Urothelium cell line (cell line): Measurements from ENCODE around the gene SRGAP1.
"Not testable (repeated sequence)": the region's sequence is repeated elsewhere in the genome, so short reads cannot be mapped to it uniquely, and the experiment has no call there.

Source experiments
- DNase-seq: peaks from one replicate; pipeline ENCODE4 v3.0.0; 2011; ENCODE audit warnings: low spot score, mixed read lengths
- FAIRE-seq: peaks from 2 replicates; lab custom pipeline; 2011; peaks lifted over from hg19 to GRCh38; lab: Jason Lieb, UNC

Gene SRGAP1

DNA sequence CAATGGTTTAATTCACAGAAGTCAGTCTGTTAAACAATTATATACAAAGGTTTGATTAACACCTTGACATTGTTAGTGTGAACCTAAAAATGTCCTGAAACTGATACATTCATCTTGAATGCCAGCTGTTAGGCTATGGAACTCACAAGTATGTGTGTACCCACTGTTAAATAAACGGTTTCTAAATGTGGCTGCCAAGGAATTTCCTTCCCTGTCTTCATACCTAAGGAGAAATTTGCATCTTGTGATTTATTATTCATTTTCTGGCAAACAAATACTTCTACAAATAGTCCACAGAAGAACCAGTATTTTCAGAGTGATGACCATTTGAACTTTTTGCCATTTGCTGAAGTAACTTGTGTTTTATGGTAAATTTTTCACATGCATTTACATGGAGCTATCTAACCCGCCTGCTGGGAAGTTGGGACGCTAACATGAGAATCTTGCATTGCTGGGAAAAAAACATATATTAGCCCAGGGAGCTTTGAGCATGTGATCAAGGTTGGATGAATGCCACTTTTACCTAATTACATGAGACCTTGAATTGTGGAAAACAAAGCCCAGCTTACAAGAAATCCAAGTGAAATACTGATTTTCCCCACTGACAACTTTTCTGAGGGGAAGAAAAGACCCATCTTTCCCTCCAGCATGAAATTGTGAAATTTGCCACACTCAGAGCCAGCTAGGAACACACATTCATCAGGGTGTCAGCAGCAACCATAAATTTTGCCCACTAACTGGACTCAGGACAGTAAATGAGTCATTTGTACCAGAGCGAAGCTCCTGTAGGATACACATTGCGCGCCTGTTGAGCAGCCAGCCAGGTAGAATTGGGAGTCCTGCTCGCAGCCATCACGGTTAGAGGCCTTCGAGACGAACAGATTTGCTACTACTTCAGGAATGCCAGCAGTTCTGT is 259.6 kb downstream of the SRGAP1 start:
- DNase-seq, result no peak
- FAIRE-seq, result no peak

DNA sequence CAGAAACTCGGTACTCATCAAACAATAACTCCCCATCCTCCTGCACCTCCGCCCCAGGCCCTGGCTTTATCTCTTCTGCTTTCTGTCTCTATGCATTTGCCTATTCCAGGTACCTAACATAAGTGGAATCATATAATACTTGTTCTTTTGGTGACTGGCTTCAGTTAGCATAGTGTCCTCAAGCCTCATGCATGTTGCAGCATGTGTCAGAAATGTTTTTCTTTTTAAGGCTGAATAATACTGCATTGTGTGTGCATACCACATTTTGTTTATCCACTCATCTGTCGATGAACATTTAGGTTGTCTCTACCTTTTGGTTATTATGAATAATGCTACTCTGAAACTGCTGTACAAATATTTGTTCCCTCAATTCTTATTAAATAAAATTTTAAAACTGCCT is 260.5 kb downstream of the SRGAP1 start:
- FAIRE-seq (no peak), DNase-seq (no peak)

- FAIRE-seq, result no peak
- no peak for DNase-seq
Measured at GRCh38 chr12:64107776-64108175, 263.3 kb downstream of the SRGAP1 start.

- FAIRE-seq, result no peak
Measured at GRCh38 chr12:64109706-64110105, 265.2 kb downstream of the SRGAP1 start.

DNA sequence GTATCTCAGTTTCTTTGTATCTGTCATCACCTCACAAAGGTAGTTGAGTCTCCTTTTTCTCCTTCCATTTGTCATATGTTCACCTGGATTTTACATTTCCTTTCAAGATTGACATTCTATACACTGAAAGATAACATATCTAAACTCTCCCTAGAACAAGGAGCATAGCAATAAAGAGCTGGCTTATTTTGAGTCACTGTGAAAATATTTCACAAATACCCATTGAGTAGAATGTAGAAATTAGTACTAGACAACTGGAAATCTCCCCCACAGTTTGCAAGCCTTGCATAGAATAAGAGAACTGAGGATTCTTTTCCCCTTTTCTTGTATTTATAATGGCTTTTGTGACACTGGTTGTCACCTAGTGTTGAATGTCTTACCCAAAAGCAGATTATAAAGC is 266.4 kb downstream of the SRGAP1 start:
- FAIRE-seq (no peak), DNase-seq (no peak)

More at GRCh38 chr12:64109706-64110105, 265.2 kb downstream of the SRGAP1 start:
- DNase-seq, result no peak

DNA sequence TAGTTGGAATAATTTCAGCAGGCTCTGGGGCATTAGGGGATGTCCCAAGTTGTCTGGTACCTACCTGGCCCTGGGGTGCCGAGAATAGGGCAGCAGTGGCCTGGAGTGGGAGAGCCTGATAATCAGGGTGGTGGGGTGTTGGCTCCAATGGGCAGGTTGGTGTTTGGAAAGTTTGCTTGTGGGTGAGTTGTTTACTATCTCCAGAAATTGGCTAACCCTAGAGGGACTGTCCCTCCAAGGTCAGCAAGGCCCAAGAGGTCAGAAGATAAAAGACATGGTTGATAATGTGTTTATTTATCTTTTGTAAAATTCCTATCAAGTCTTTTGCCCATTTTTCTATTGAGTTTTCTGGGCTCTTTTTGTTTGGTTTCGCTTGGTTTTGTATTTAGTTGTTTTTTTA is 272.5 kb downstream of the SRGAP1 start:
- DNase-seq, result no peak
- no peak for FAIRE-seq

GRCh38 chr12:64120568-64120967 is 276.1 kb downstream of the SRGAP1 start:
- DNase-seq (no peak), FAIRE-seq (no peak)

- not testable (repeated sequence) for FAIRE-seq, DNase-seq
Measured at GRCh38 chr12:64121086-64121485, 276.6 kb downstream of the SRGAP1 start.

DNA sequence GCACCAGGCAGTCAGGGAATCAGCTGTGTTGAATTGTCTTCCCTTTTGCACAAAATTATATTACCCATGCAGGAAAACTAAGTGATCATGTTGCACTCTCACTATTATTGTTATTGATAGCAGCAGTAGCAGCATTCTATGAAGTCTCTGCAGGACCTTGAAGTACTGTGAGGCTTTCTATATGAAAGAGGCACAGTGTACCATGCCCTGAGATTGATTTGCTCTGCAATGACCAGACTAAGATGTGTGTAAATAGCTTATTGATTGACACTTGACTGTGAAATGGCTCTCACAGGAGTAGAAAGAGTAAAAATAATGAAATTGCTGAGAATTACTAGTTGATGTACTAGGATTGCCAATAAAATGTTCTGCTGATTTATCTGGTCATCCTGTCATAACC is 277.7 kb downstream of the SRGAP1 start:
- DNase-seq, result no peak
- FAIRE-seq, result no peak

- DNase-seq (no peak), FAIRE-seq (no peak)
Measured at GRCh38 chr12:64122995-64123394, 278.5 kb downstream of the SRGAP1 start.

DNA sequence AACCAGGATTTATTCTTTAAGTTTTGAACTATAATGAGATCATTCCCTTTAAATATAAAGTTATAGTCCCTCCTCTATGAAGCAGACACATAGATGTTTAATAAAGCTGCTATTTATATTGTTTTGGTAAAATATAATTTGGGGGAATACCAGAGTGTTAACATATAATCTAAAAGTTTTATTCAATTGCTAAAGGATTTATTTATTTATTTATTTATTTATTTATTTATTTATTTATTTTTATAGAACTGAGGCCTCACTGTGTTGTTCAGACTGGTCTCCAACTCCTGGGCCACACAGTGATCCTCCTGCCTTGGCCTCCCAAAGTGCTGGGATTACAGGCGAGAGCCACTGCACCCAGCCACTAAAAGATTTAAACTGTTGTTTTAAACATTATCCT is 278.9 kb downstream of the SRGAP1 start:
- FAIRE-seq (no peak), DNase-seq (no peak)

GRCh38 chr12:64124511-64125197 is 280.2 kb downstream of the SRGAP1 start:
- FAIRE-seq (no peak), DNase-seq (no peak)

GRCh38 chr12:64125913-64126312 is 281.4 kb downstream of the SRGAP1 start:
- DNase-seq, result no peak
- no peak for FAIRE-seq

- FAIRE-seq, result no peak
- no peak for DNase-seq
Measured at GRCh38 chr12:64127811-64128210, 283.3 kb downstream of the SRGAP1 start.

DNA sequence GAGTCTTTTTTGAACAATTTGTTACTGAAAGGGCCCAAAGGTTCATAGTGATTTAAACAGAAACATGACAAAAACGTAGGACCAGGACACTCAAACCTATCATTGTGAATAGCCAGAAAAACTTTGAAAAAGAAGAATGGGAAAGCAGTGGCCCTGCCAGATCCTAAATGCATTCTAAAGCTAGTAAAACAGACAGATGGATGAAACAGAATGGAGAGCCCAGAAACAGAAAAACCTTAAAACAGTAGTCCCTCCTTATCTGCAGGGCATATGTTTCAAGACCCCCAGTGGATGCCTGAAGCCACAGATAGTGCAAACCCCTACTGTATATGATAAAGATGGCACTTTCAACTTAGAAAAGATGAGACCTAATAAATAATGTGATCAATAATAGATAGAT is 283.9 kb downstream of the SRGAP1 start:
- FAIRE-seq (no peak), DNase-seq (no peak)

GRCh38 chr12:64130476-64130875 is 286.0 kb downstream of the SRGAP1 start:
- not testable (repeated sequence) for FAIRE-seq, DNase-seq

DNA sequence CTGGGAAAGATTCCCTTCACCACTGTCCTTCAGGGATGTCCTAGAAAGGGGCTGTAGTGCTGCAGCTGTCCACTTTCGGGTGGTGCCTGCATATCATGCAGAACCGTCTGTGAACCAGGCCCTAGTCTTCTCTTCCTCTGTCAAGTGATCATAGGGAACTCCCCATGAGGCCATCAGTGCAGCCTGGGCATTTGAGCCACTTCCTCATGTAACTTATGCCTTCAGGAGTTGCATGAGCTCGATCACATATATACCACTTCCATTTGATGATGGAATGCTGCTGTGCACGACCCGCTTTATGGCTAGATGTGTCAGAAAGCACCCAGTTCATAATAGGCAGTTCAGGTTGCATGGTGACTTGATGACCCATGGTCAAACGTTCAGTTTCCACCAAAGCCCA is 287.0 kb downstream of the SRGAP1 start:
- not testable (repeated sequence) for FAIRE-seq, DNase-seq

DNA sequence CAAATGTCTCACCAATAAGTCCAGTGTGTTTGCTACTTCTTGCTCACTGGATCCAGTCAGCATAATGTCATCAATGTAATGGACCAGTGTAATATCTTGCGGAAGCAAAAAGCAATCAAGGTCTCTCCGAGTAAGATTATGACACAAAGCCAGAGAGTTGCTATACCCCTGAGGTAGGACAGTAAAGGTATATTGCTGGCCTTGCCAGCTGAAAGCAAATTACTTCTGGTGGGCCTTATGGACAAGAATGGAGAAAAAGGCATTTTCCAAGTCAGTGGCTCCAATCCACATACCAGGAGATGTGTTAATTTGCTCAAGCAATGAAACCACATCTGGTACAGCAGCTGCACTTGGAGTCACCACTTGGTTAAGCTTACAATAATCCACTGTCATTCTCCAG is 288.2 kb downstream of the SRGAP1 start:
- DNase-seq, result not testable (repeated sequence)

DNA sequence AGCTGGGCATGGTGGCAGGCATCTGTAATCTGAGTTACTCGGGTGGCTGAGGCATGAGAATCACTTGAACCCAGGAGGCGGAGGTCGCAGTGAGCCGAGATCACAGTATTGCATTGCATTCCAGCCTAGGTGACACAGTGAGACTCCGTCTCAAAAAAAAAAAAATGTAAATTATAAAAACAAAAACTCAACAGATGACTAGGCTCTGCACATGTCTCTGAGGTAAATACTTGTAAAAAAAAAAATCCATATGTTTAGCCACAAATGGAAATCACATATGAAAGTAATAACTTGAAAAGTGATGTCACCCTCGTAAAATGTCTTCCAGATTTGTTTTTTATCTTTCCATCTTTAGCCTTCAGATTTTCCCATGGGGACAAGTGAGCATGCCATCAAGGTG is 292.6 kb downstream of the SRGAP1 start:
- no peak for DNase-seq
- no peak for FAIRE-seq

More for the DNA sequence above, 288.2 kb downstream of the SRGAP1 start:
- FAIRE-seq, result not testable (repeated sequence)

DNA sequence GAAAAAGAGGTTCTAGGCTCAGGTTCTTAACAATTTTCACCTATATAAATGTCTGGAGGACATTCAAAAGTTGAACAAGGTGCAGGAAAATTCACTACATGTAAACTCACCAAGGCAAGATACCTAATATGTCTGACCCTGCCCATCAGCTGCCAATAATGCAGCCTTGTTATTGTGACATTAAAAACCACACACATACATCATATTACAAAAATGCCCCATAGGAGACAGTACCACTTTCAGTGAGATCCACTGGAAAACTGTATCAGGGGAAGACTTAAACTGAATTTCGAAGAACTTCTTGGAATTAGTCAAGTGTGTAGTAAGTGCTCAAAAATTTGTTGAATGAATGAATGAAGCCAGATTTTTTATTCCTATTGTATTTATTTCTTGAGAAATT is 294.5 kb downstream of the SRGAP1 start:
- FAIRE-seq, result no peak
- no peak for DNase-seq

GRCh38 chr12:64142382-64142781 is 297.9 kb downstream of the SRGAP1 start:
- no peak for FAIRE-seq
- no peak for DNase-seq

DNA sequence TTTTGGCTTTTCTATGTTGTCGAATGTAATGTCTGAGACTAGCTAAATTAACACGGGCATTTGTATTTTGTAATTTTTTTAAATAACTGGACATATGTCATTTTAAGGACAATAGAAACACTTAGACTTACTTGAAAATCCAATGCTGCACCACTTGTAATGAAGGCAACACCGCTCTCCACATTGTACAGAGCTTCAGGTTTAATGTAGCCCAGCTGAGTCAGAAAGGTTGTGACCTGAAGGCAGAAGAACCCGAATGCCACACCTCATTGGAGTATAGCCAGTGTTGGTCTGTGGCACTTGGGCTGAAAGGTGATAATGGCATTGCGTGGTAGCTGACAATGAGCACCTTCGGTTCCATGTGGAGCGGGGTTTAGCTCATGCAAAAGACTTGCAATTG is 298.3 kb downstream of the SRGAP1 start:
- FAIRE-seq (no peak), DNase-seq (no peak)
